Liver (tissue), 1 donor: ENCODE data around the gene CRAMP1.

ENCODE experiments used
- MAX ChIP-seq: IDR thresholded peaks from 2 replicates; pipeline ENCODE4 v1.6.1; 2016; ENCODE audit warnings: antibody characterized with exemption
- REST ChIP-seq: IDR thresholded peaks from 2 replicates; pipeline ENCODE4 v1.6.1; 2016; ENCODE audit warnings: antibody characterized with exemption, mild to moderate bottlenecking

- TF ChIP-seq REST (no peak), MAX (no peak)
These were observed 55.1 kb downstream of the CRAMP1 start for GRCh38 chr16:1667271-1667670.
